ENCODE results near the gene NECTIN2. TPM values are rescaled to one million over a fixed set of nuclear protein-coding genes. Genes with fewer than 3 reads are reported as not detected.
A peak's percentile ranks its signal among the peaks of the same experiment; 100 is the strongest.
"Not testable (repeated sequence)": the region's sequence is repeated elsewhere in the genome, so short reads cannot be mapped to it uniquely, and the experiment has no call there.

Gene NECTIN2
- total RNA-seq, 1 donor from 2014 or later, result 0.27 TPM

GRCh38 chr19:44884566-44884965 is 38.5 kb downstream of the NECTIN2 start:
- no peak overlapping the region for H3K4me3 Mint-ChIP-seq (ENCODE audit: low read depth)
- H3K27ac Mint-ChIP-seq, result no peak overlapping the region
- peaks cover 3% of the 10 kb centered on the region for H3K4me1 Mint-ChIP-seq (ENCODE audit: low read depth)
- no peaks in the 10 kb centered on the region for H3K27me3 Mint-ChIP-seq (ENCODE audit: low read depth)
- no peaks in the 10 kb centered on the region for H3K36me3 Mint-ChIP-seq (ENCODE audit: low read depth)
- DNase-seq (ENCODE audit: low spot score), result no peak
- intact Hi-C loops (cut with micrococcal nuclease), result no loop called here
- peaks cover 4% of the 10 kb centered on the region for H3K9me3 Mint-ChIP-seq

- Mint-ChIP-seq H3K27ac (no peak overlapping the region), H3K9me3 (peaks cover 4% of the 10 kb centered on the region)
- intact Hi-C loops (cut with micrococcal nuclease), result no loop called here
Observed at GRCh38 chr19:44886141-44886540, 40.0 kb downstream of the NECTIN2 start.

DNA sequence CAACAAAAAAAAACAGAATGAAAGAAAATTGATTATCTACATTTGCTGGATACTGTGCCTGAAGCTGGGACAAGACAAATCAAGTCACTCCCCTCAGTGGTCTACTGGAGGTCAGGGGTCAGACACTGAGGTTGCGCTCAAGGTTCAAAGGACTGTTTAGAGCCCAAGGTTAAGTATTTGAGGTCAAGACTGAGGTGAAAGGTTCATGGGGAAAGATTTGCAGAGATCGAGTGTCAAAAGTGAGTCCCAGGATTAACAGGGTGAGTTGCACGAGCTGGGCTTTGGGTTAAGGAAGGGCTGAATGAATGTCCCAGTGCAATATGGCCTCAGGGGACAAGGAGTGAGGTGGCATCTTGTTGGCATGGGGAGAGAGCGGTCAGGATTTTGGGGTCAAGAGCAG is 41.6 kb downstream of the NECTIN2 start:
- no peak overlapping the region for H3K27ac Mint-ChIP-seq
- intact Hi-C loops (cut with micrococcal nuclease), result no loop called here
- H3K9me3 Mint-ChIP-seq, result peaks cover 4% of the 10 kb centered on the region
- H3K4me1 Mint-ChIP-seq (ENCODE audit: low read depth), result peaks cover 15% of the 10 kb centered on the region
- H3K4me3 Mint-ChIP-seq (ENCODE audit: low read depth), result no peak overlapping the region
- DNase-seq (ENCODE audit: low spot score), result no peak
- H3K27me3 Mint-ChIP-seq (ENCODE audit: low read depth), result no peaks in the 10 kb centered on the region
- peaks cover 12% of the 10 kb centered on the region for H3K36me3 Mint-ChIP-seq (ENCODE audit: low read depth)

More at GRCh38 chr19:44886141-44886540, 40.0 kb downstream of the NECTIN2 start:
- no peaks in the 10 kb centered on the region for H3K27me3 Mint-ChIP-seq (ENCODE audit: low read depth)
- H3K4me3 Mint-ChIP-seq (ENCODE audit: low read depth), result no peak overlapping the region
- peaks cover 6% of the 10 kb centered on the region for H3K4me1 Mint-ChIP-seq (ENCODE audit: low read depth)
- DNase-seq (ENCODE audit: low spot score), result no peak
- H3K36me3 Mint-ChIP-seq (ENCODE audit: low read depth), result no peaks in the 10 kb centered on the region

GRCh38 chr19:44888335-44888734 is 42.2 kb downstream of the NECTIN2 start:
- H3K27me3 Mint-ChIP-seq (ENCODE audit: low read depth); H3K27ac Mint-ChIP-seq; DNase-seq (ENCODE audit: low spot score); intact Hi-C loops (cut with micrococcal nuclease); H3K9me3 Mint-ChIP-seq: not testable (repeated sequence)
- Mint-ChIP-seq H3K4me1 (ENCODE audit: low read depth) (peaks cover 19% of the 10 kb centered on the region), H3K4me3 (ENCODE audit: low read depth) (peak overlapping the region; percentile 22), H3K36me3 (ENCODE audit: low read depth) (peaks cover 18% of the 10 kb centered on the region)

- Mint-ChIP-seq H3K27ac (peak overlapping the region; percentile 97), H3K4me1 (ENCODE audit: low read depth) (peaks cover 19% of the 10 kb centered on the region), H3K9me3 (peaks cover 4% of the 10 kb centered on the region), H3K27me3 (ENCODE audit: low read depth) (no peaks in the 10 kb centered on the region), H3K4me3 (ENCODE audit: low read depth) (peak overlapping the region; percentile 77), H3K36me3 (ENCODE audit: low read depth) (peaks cover 31% of the 10 kb centered on the region)
- no peak for DNase-seq (ENCODE audit: low spot score)
- intact Hi-C loops (cut with micrococcal nuclease), result loop anchor here (1.0 to 2.0 kb wide), 4 partner anchors 43 to 202 kb away; partner anchors contain the start of genes CLPTM1 and NECTIN2
Observed at GRCh38 chr19:44889830-44890365, 43.8 kb downstream of the NECTIN2 start.

GRCh38 chr19:44890366-44891015 is 44.4 kb downstream of the NECTIN2 start:
- Mint-ChIP-seq H3K27ac (peak overlapping the region; percentile 97), H3K4me1 (ENCODE audit: low read depth) (peaks cover 19% of the 10 kb centered on the region), H3K4me3 (ENCODE audit: low read depth) (peak overlapping the region; percentile 77), H3K9me3 (peaks cover 4% of the 10 kb centered on the region), H3K27me3 (ENCODE audit: low read depth) (no peaks in the 10 kb centered on the region), H3K36me3 (ENCODE audit: low read depth) (peaks cover 36% of the 10 kb centered on the region)
- DNase-seq (ENCODE audit: low spot score), result peak; percentile 100
- intact Hi-C loops (cut with micrococcal nuclease), result loop anchor here (1.0 to 2.0 kb wide), 4 partner anchors 44 to 202 kb away; partner anchors contain the start of genes CLPTM1 and NECTIN2

GRCh38 chr19:44891016-44891882 is 45.2 kb downstream of the NECTIN2 start, which contains the start of gene TOMM40:
TOMM40 (plus strand) TSS chr19:44891254; CDS start chr19:44891416, 162 bp downstream.
- H3K27me3 Mint-ChIP-seq (ENCODE audit: low read depth), result no peaks in the 10 kb centered on the region
- H3K27ac Mint-ChIP-seq, result peak within 1 kb of the TSS; percentile 97
- H3K9me3 Mint-ChIP-seq, result peaks cover 4% of the 10 kb centered on the region
- peaks cover 19% of the 10 kb centered on the region for H3K4me1 Mint-ChIP-seq (ENCODE audit: low read depth)
- intact Hi-C loops (cut with micrococcal nuclease), result loop anchor here (2.0 kb wide), 3 partner anchors 44 to 138 kb away; partner anchors contain the start of genes CLPTM1 and NECTIN2
- no peak for DNase-seq (ENCODE audit: low spot score)
- peaks cover 42% of the 10 kb centered on the region for H3K36me3 Mint-ChIP-seq (ENCODE audit: low read depth)
- peak within 1 kb of the TSS; percentile 95 for H3K4me3 Mint-ChIP-seq (ENCODE audit: low read depth)

DNA sequence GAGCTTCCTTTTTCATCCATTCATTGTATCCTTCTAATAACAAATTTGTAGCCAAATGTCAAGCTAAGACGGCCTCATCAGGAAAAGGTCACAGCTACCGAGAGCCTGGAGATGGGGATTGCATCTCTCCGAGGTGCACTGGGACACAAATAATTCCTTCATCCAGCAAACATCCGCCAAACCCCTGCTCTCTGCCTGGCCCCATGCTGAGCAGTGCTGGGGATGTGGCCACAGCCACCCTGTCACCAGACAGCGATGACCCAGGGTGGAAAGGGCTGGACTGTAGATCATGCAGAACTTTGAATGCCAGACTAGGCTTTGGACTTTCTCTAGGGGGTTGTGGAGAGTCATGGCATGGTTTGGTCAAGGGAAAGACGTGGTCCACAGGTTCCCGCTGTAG is 46.8 kb downstream of the NECTIN2 start:
- Mint-ChIP-seq H3K27ac (peak overlapping the region; percentile 54), H3K36me3 (ENCODE audit: low read depth) (peaks cover 51% of the 10 kb centered on the region), H3K27me3 (ENCODE audit: low read depth) (no peaks in the 10 kb centered on the region), H3K9me3 (peaks cover 4% of the 10 kb centered on the region), H3K4me1 (ENCODE audit: low read depth) (peaks cover 19% of the 10 kb centered on the region), H3K4me3 (ENCODE audit: low read depth) (peak overlapping the region; percentile 95)
- intact Hi-C loops (cut with micrococcal nuclease), result no loop called here
- no peak for DNase-seq (ENCODE audit: low spot score)

DNA sequence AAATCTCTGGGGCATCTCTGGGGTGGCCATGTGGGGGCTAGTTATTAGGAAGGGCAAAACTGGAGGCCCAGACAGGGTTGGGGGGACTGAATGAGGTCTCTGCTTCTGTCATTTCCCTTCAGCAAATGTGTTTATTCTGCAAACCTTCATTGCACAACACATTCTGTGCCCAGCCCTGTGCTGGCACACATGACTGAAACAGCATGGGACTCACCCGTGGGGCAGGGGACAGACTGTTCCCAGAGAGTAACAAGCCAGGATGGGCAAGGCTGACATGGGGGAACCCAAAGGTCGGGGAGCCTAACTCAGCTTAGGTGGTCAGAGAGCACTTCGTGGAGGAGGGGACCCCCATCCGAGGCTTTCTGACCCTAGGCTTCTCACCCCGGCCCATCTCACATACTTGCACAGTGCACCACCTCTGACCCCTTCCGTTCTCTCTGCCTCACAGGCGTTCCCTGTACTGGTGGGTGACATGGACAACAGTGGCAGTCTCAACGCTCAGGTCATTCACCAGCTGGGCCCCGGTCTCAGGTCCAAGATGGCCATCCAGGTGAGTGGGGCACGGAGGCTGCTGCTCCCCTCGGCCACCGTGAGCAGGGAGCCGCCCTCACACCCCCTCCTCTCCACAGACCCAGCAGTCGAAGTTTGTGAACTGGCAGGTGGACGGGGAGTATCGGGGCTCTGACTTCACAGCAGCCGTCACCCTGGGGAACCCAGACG is 47.4 kb downstream of the NECTIN2 start:
- peaks cover 4% of the 10 kb centered on the region for H3K9me3 Mint-ChIP-seq
- H3K4me3 Mint-ChIP-seq (ENCODE audit: low read depth), result peak overlapping the region; percentile 95
- no peak for DNase-seq (ENCODE audit: low spot score)
- intact Hi-C loops (cut with micrococcal nuclease), result no loop called here
- no peak overlapping the region for H3K27ac Mint-ChIP-seq
- H3K36me3 Mint-ChIP-seq (ENCODE audit: low read depth), result peaks cover 54% of the 10 kb centered on the region
- H3K4me1 Mint-ChIP-seq (ENCODE audit: low read depth), result peaks cover 19% of the 10 kb centered on the region
- H3K27me3 Mint-ChIP-seq (ENCODE audit: low read depth), result no peaks in the 10 kb centered on the region

- Mint-ChIP-seq H3K27me3 (ENCODE audit: low read depth) (no peaks in the 10 kb centered on the region), H3K4me1 (ENCODE audit: low read depth) (peaks cover 18% of the 10 kb centered on the region), H3K4me3 (ENCODE audit: low read depth) (no peak overlapping the region), H3K27ac (no peak overlapping the region), H3K9me3 (peaks cover 2% of the 10 kb centered on the region), H3K36me3 (ENCODE audit: low read depth) (peaks cover 54% of the 10 kb centered on the region)
- intact Hi-C loops (cut with micrococcal nuclease), result no loop called here
- DNase-seq (ENCODE audit: low spot score), result no peak
Observed at GRCh38 chr19:44894052-44894400, 47.9 kb downstream of the NECTIN2 start.

GRCh38 chr19:44894946-44895345 is 48.8 kb downstream of the NECTIN2 start:
- H3K36me3 Mint-ChIP-seq (ENCODE audit: low read depth), result peaks cover 61% of the 10 kb centered on the region
- no peaks in the 10 kb centered on the region for H3K27me3 Mint-ChIP-seq (ENCODE audit: low read depth)
- H3K9me3 Mint-ChIP-seq, result no peaks in the 10 kb centered on the region
- intact Hi-C loops (cut with micrococcal nuclease), result no loop called here
- DNase-seq (ENCODE audit: low spot score), result no peak
- no peak overlapping the region for H3K4me3 Mint-ChIP-seq (ENCODE audit: low read depth)
- H3K27ac Mint-ChIP-seq, result no peak overlapping the region
- peaks cover 16% of the 10 kb centered on the region for H3K4me1 Mint-ChIP-seq (ENCODE audit: low read depth)

GRCh38 chr19:44897835-44898234 is 51.7 kb downstream of the NECTIN2 start:
- no peak overlapping the region for H3K4me3 Mint-ChIP-seq (ENCODE audit: low read depth)
- intact Hi-C loops (cut with micrococcal nuclease), result no loop called here
- no peaks in the 10 kb centered on the region for H3K9me3 Mint-ChIP-seq
- no peaks in the 10 kb centered on the region for H3K27me3 Mint-ChIP-seq (ENCODE audit: low read depth)
- peaks cover 2% of the 10 kb centered on the region for H3K4me1 Mint-ChIP-seq (ENCODE audit: low read depth)
- no peak overlapping the region for H3K27ac Mint-ChIP-seq
- peaks cover 69% of the 10 kb centered on the region for H3K36me3 Mint-ChIP-seq (ENCODE audit: low read depth)
- DNase-seq (ENCODE audit: low spot score), result no peak
